HL-60 (cell line): ENCODE data around the gene CCDC51.
"Not testable (repeated sequence)": the region's sequence is repeated elsewhere in the genome, so short reads cannot be mapped to it uniquely, and the experiment has no call there.

Experiments used
- DNase-seq, 2 experiments: peaks; one replicate each; pipeline ENCODE4 v3.0.0-alpha.2; 2010 to 2020; ENCODE audit warnings: low read depth in 1 of 2, low spot score in 1 of 2
- H3K27ac ChIP-seq: fragments of 250-450 bp; sonication (Bioruptor Pico); replicated peaks from 2 replicates; pipeline ENCODE4 v1.5.1; 2020; ENCODE audit warnings: mild to moderate bottlenecking, moderate library complexity
- H3K27me3 ChIP-seq: fragments of 250-450 bp; sonication (Bioruptor Pico); 2 replicates; pipeline ENCODE4 v1.5.1; 2021; ENCODE audit warnings: mild to moderate bottlenecking, moderate library complexity; ENCODE audit not compliant: insufficient read depth, poor library complexity, severe bottlenecking
- H3K4me3 ChIP-seq: replicated peaks from 2 replicates; pipeline ENCODE4 v1.5.1; 2011; ENCODE audit warnings: mild to moderate bottlenecking, control low read depth, low read length; ENCODE audit not compliant: insufficient read depth
- CTCF ChIP-seq: IDR thresholded peaks from one replicate; pipeline ENCODE4 v1.5.1; 2011; ENCODE audit warnings: low read length, control low read depth, inconsistent platforms; ENCODE audit not compliant: insufficient read depth
- GABPA ChIP-seq: IDR thresholded peaks from 2 replicates; pipeline ENCODE4 v1.6.1; 2012; ENCODE audit warnings: low read depth
- POLR2AphosphoS5 ChIP-seq: IDR thresholded peaks from 2 replicates; pipeline ENCODE4 v1.6.1; 2012; ENCODE audit warnings: low read depth
- REST ChIP-seq: IDR thresholded peaks from 2 replicates; pipeline ENCODE4 v1.6.1; 2012; ENCODE audit warnings: low read depth; ENCODE audit not compliant: insufficient replicate concordance
- SPI1 ChIP-seq: IDR thresholded peaks from 2 replicates; pipeline ENCODE4 v1.6.1; 2012; ENCODE audit warnings: low read depth, mild to moderate bottlenecking, borderline replicate concordance

Gene CCDC51

GRCh38 chr3:48463703-48464102 is 23.8 kb upstream of the CCDC51 start:
- TF ChIP-seq CTCF (no peak), POLR2AphosphoS5 (no peak), GABPA (no peak), SPI1 (no peak), REST (no peak)
- DNase-seq = no peak
- Histone ChIP-seq H3K27ac (no peak overlapping the region), H3K4me3 (no peak overlapping the region), H3K27me3 (no peaks in the 10 kb centered on the region)

- DNase-seq, H3K27me3 ChIP-seq, H3K4me3 ChIP-seq, H3K27ac ChIP-seq: not testable (repeated sequence)
Observed at GRCh38 chr3:48461767-48462166, 21.8 kb upstream of the CCDC51 start.

GRCh38 chr3:48460517-48460902 is 20.6 kb upstream of the CCDC51 start:
- Histone ChIP-seq H3K4me3 (no peak overlapping the region), H3K27me3 (no peaks in the 10 kb centered on the region), H3K27ac (no peak overlapping the region)
- DNase-seq = no peak
- no peak for TF ChIP-seq SPI1
- no peak for TF ChIP-seq POLR2AphosphoS5
- no peak for TF ChIP-seq CTCF
- no peak for TF ChIP-seq REST
- TF ChIP-seq GABPA = no peak

GRCh38 chr3:48459773-48460516 is 20.0 kb upstream of the CCDC51 start:
- no peak overlapping the region for H3K4me3 ChIP-seq
- no peak for TF ChIP-seq POLR2AphosphoS5
- TF ChIP-seq CTCF = no peak
- TF ChIP-seq SPI1 = no peak
- TF ChIP-seq GABPA = no peak
- no peak for TF ChIP-seq REST
- no peak for DNase-seq
- H3K27ac ChIP-seq = no peak overlapping the region
- no peaks in the 10 kb centered on the region for H3K27me3 ChIP-seq
